Urinary bladder (tissue), 2 donors: ENCODE data around the gene PPRC1. TPM values are rescaled to one million over a fixed set of nuclear protein-coding genes. Genes with fewer than 3 reads are reported as not detected.

ENCODE experiments used
- polyA plus RNA-seq: library from polyadenylated mRNA; stranded (reverse); fragments of 200-250 nt; gene quantifications from one replicate; pipeline ENCODE4 v1.2.3, GENCODE V29; 2013
- small RNA-seq: library from RNA; depleted of rRNA; stranded (forward); fragments of <200 nt; gene quantifications from one replicate; pipeline ENCODE3, GENCODE V24; 2014
- total RNA-seq: library from RNA; depleted of rRNA; stranded (reverse); fragments of >200 nt; gene quantifications from one replicate; pipeline ENCODE4 v1.2.3, GENCODE V29; 2014
- donor health status: healthy.

Gene PPRC1
- total and polyA plus RNA-seq, 2 donors = 12.1 to 20.7 TPM

Small RNA genes lying within 50 kb of the gene (small RNA-seq; reads per million reads assigned to genes)
- gene AL500527.1 (not detected), gene AL500527.2 (not detected)

Other genes starting within 250 kb of the PPRC1 start
- gene ARMH3, start 76.9 kb upstream of the PPRC1 start, total RNA-seq = 13.4 TPM
- gene ARMH3, start 76.9 kb upstream of the PPRC1 start, polyA plus RNA-seq = 23.0 TPM
- gene HPS6, start 67.7 kb upstream of the PPRC1 start, total RNA-seq = 11.1 TPM
- 18.7 TPM for gene HPS6, start 67.7 kb upstream of the PPRC1 start, polyA plus RNA-seq
- gene LDB1, start 12.7 kb upstream of the PPRC1 start, total RNA-seq = 51.8 TPM
- gene LDB1, start 12.7 kb upstream of the PPRC1 start, polyA plus RNA-seq = 65.3 TPM
- 23.6 TPM for gene NOLC1, start 19.3 kb downstream of the PPRC1 start, total RNA-seq
- gene NOLC1, start 19.3 kb downstream of the PPRC1 start, polyA plus RNA-seq = 43.1 TPM
- gene ELOVL3, start 93.3 kb downstream of the PPRC1 start, total RNA-seq = not detected
- 0.29 TPM for gene ELOVL3, start 93.3 kb downstream of the PPRC1 start, polyA plus RNA-seq
- gene PITX3, start 108.5 kb downstream of the PPRC1 start, total RNA-seq = 0.32 TPM
- 0.08 TPM for gene PITX3, start 108.5 kb downstream of the PPRC1 start, polyA plus RNA-seq
- gene GBF1, start 112.5 kb downstream of the PPRC1 start, total RNA-seq = 29.3 TPM
- 22.9 TPM for gene GBF1, start 112.5 kb downstream of the PPRC1 start, polyA plus RNA-seq